Immature natural killer cell (primary cell): Measurements from ENCODE around the gene SLC46A1. TPM values are rescaled to one million over a fixed set of nuclear protein-coding genes. Genes with fewer than 3 reads are reported as not detected.

Experiments
- DNase-seq, 3 donors: peaks; one replicate each; pipeline ENCODE4 v3.0.0; 2022; ENCODE audit warnings: mixed read lengths in 1 of 3
- H3K27ac Mint-ChIP-seq, 6 donors: one replicate each; pipeline ENCODE4 v1.8.0; 2020; ENCODE audit warnings: mixed read lengths in 6 of 6, mild to moderate bottlenecking in 5 of 6, inconsistent platforms in 4 of 6, moderate library complexity in 3 of 6
- H3K27me3 Mint-ChIP-seq, 3 donors: one replicate each; pipeline ENCODE4 v1.8.0; 2020 to 2021; ENCODE audit warnings: low read depth in 3 of 3, mild to moderate bottlenecking in 3 of 3, mixed read lengths in 3 of 3, moderate library complexity in 3 of 3, inconsistent platforms in 1 of 3
- H3K36me3 Mint-ChIP-seq, 3 donors: one replicate each; pipeline ENCODE4 v1.8.0; 2020; ENCODE audit warnings: mixed read lengths in 3 of 3, inconsistent platforms in 2 of 3, mild to moderate bottlenecking in 2 of 3
- H3K4me1 Mint-ChIP-seq, 2 donors: one replicate each; pipeline ENCODE4 v1.8.0; 2020; ENCODE audit warnings: inconsistent platforms in 2 of 2, mild to moderate bottlenecking in 2 of 2, mixed read lengths in 2 of 2, moderate library complexity in 1 of 2
- H3K4me3 Mint-ChIP-seq, 5 donors: one replicate each; pipeline ENCODE4 v1.8.0; 2020; ENCODE audit warnings: mild to moderate bottlenecking in 5 of 5, mixed read lengths in 5 of 5, inconsistent platforms in 3 of 5, moderate library complexity in 3 of 5
- H3K9me3 Mint-ChIP-seq, 6 donors: one replicate each; pipeline ENCODE4 v1.8.0; 2020; ENCODE audit warnings: mild to moderate bottlenecking in 6 of 6, mixed read lengths in 6 of 6, inconsistent platforms in 4 of 6, moderate library complexity in 3 of 6
- polyA plus RNA-seq, 3 donors: library from polyadenylated mRNA; unstranded; fragments of 300-500 nt; fragmentation: Illumina TruSeq; gene quantifications; one replicate each; pipeline ENCODE4 v1.2.3, GENCODE V29; 2021

SLC46A1 gene
- polyA plus RNA-seq, 3 donors from 2014 or later = 0.61 to 1.9 TPM; not detected in 1

DNA sequence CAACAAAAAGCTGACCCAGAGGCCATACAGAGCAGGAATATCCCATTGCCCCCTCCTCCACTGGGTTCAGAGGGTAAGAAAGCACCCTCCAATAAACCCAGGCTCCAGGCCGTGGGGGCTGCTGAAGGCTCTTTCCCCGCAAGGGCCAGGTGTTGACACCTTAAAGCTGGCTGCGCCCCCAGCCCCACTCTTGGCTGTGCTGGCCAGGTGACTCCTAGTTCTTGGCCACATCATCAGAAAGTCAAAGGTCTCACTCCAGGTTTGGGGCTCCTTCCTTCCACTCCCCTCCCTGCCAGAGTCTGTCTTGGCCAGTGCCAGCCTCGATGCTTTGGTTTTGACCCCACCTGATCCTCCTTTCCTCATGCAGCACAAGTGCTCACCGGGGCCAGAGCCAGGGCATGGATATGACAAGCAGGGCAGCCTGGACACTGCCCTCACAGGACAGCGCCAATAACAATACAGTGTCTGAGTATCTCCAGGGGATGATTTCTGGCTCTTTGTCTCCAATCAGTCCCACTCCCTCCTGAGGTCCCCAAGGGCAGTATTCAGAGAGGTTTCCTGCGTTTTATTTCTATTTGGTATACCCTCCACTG is 8.2 kb downstream of the SLC46A1 start:
- no peaks in the 10 kb centered on the region for H3K9me3 Mint-ChIP-seq
- peaks cover 6 to 16% (median 10%) of the 10 kb centered on the region in 3 donors for H3K36me3 Mint-ChIP-seq
- DNase-seq = no peak
- peak overlapping the region in 3 of 6 donors; percentile 6 to 22 (median 21) for H3K27ac Mint-ChIP-seq
- peaks cover 0 to 3% (median 2%) of the 10 kb centered on the region in 3 donors for H3K27me3 Mint-ChIP-seq
- no peaks in the 10 kb centered on the region for H3K4me1 Mint-ChIP-seq
- no peak overlapping the region for H3K4me3 Mint-ChIP-seq

DNA sequence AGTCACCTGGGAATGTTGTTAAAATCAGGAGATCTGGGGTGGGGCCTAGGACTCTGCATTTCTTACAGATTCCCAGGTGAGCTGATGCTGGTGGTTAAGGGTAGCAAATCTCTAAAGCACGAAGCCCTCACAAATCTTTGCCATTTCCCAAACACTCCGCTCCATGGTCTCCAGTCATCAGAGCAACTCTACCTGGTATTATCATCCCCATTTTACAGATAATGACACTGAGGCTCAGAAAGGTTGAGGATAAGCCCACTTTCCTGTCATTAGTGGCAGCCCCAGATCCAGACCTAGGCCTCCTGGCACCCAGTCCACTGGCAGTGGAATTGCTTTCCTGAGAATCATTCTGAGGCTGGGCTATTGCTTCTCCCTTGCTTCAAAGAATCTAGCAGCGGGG is 8.7 kb downstream of the SLC46A1 start:
- Mint-ChIP-seq H3K27me3 (peaks cover 0 to 3% (median 2%) of the 10 kb centered on the region in 3 donors), H3K36me3 (peaks cover 6 to 21% (median 10%) of the 10 kb centered on the region in 3 donors), H3K9me3 (no peaks in the 10 kb centered on the region), H3K4me3 (no peak overlapping the region), H3K4me1 (no peaks in the 10 kb centered on the region), H3K27ac (peak overlapping the region in 1 of 6 donors; percentile 58)
- DNase-seq = no peak

DNA sequence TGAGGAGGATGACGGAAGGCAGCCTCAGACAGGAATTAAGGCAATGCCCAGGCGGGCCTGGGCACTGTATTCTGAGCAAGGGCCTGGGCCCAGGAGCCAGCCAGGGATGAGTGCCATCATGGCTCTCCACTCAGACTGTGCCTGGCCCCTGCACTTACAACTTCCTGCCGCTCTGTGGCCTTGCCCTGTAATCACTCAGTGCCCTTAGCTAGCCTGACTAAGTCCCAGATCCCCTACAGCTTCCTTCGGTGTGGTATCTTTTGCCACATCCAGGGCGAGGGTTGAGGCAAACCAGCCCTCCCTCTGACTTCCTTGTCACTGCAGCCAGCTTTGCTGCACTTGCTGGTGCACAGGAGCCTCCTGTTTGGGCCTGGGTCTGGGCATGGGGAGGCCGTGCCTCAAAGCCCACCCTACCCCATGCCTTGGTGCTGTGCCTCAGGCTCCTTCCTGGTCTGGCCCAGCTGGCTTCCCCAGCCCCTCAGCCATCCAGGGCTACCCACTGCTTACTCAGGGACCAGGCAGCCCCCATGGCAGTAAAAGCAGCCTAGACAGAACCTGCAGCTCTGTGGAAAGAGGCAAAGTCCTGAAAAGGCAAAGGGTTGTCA is 9.3 kb downstream of the SLC46A1 start:
- no peak for DNase-seq
- H3K4me1 Mint-ChIP-seq = no peaks in the 10 kb centered on the region
- H3K9me3 Mint-ChIP-seq = no peaks in the 10 kb centered on the region
- H3K27ac Mint-ChIP-seq = no peak overlapping the region
- no peak overlapping the region for H3K4me3 Mint-ChIP-seq
- H3K36me3 Mint-ChIP-seq = peaks cover 6 to 22% (median 10%) of the 10 kb centered on the region in 3 donors
- peaks cover 0 to 3% (median 2%) of the 10 kb centered on the region in 3 donors for H3K27me3 Mint-ChIP-seq

DNA sequence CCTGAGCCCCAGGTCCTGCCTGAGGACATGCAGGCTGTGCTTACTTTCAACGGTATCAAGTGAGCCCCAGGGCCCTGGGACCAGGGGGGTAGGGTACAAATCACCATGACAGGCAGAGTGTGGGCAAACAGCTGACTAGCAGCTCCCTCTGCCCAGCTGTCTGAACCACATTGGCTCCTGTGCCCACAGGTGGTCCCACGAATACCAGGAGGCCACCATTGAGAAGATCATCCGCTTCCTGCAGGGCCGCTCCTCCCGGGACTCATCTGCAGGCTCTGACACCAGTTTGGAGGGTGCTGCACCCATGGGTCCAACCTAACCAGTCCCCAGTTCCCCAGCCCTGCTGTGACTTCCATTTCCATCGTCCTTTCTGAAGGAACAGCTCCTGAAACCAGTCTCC is 10.0 kb downstream of the SLC46A1 start:
- Mint-ChIP-seq H3K4me3 (no peak overlapping the region), H3K9me3 (no peaks in the 10 kb centered on the region), H3K4me1 (no peaks in the 10 kb centered on the region), H3K36me3 (peaks cover 10 to 26% (median 12%) of the 10 kb centered on the region in 3 donors), H3K27ac (no peak overlapping the region), H3K27me3 (peaks cover 2 to 3% (median 2%) of the 10 kb centered on the region in 3 donors)
- DNase-seq = no peak

DNA sequence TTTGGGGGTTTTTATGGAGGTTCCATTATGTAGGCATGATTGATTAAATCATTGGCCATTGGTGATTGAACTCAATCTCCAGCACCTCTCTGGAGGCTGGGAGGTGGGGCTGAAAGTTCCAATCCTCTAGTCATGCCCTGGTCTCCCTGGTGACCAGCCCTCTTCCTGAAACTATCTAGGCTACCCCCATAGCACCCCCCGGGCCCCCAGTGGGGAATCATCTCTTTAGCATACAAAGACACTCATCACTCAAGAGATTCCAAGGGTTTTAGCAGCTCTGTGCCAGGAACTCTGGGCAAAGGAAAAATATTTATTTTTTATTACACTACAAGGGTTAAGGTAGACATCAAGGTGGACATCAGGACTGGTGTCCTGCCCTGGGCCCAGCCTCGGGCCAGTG is 10.6 kb downstream of the SLC46A1 start:
- no peak overlapping the region for H3K27ac Mint-ChIP-seq
- no peak overlapping the region for H3K4me3 Mint-ChIP-seq

DNA sequence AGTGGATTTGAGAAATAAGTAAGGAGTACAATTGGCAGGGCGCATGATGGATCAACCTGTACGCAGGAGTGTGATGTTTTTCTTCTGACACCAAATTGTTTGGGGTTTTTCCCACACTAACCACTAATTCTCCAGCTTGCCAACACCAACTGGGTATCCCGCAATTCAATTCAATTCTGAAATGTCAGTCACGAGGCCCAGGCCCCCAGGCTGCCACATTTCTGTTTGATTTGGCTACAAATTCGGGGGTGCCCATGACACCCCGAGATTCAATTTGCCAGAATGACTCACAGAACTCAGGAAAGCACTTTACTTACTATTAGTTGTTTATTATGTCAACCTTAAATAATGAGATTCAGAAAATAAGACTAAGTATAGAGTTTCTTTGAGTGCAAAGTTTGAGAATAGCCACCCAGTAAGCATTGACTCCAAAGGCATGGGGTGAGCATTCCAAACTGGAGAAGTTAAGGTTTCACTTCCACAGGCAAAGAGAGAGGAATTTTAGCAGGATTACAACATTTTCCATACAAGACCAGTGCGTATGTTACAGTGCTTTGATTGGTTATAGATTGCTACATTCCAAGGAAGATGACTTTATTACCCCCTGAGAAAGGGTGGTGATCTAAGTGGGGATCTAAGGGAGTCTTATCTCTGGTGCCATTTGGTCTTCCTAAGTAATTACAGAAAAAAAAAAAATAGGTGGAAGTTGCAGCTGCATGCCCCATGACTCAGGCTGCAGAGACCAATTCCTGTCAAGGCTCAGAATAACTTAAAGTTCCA is 11.5 kb downstream of the SLC46A1 start:
- Mint-ChIP-seq H3K4me3 (no peak overlapping the region), H3K36me3 (peaks cover 15 to 40% (median 22%) of the 10 kb centered on the region in 3 donors), H3K27ac (no peak overlapping the region), H3K9me3 (peaks cover 0 to 1% (median 0%) of the 10 kb centered on the region in 6 donors), H3K27me3 (peaks cover 0 to 3% (median 2%) of the 10 kb centered on the region in 3 donors), H3K4me1 (no peaks in the 10 kb centered on the region)
- no peak for DNase-seq

More for the DNA sequence above, 10.6 kb downstream of the SLC46A1 start:
- Mint-ChIP-seq H3K36me3 (peaks cover 13 to 31% (median 14%) of the 10 kb centered on the region in 3 donors), H3K27me3 (peaks cover 1 to 3% (median 2%) of the 10 kb centered on the region in 3 donors), H3K4me1 (no peaks in the 10 kb centered on the region), H3K9me3 (no peaks in the 10 kb centered on the region)
- no peak for DNase-seq

DNA sequence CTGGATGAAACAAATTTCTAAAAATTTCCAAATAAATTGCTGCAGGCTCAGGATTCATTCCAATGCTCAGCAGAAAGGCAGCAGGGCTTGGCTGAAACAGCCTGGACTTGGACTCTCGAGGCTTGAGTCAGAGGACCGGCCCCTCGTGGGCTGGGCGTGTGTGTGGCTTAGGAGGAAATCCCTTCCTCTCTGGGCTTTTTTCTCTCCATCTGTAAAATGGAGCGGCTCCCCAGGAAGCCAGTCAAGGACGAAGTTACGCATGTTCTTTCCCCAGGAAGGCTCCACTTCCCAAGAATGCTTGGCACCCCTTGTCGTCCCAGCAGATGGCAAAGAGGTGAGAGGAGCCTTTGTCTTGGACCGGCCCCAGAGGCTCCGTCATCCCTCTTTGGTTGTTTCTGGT is 13.5 kb downstream of the SLC46A1 start:
- H3K4me1 Mint-ChIP-seq = no peaks in the 10 kb centered on the region
- H3K27ac Mint-ChIP-seq = no peak overlapping the region
- H3K36me3 Mint-ChIP-seq = peaks cover 23 to 42% (median 29%) of the 10 kb centered on the region in 3 donors
- no peak for DNase-seq
- peaks cover 0 to 2% (median 1%) of the 10 kb centered on the region in 3 donors for H3K27me3 Mint-ChIP-seq
- no peak overlapping the region for H3K4me3 Mint-ChIP-seq
- peaks cover 0 to 3% (median 0%) of the 10 kb centered on the region in 6 donors for H3K9me3 Mint-ChIP-seq

DNA sequence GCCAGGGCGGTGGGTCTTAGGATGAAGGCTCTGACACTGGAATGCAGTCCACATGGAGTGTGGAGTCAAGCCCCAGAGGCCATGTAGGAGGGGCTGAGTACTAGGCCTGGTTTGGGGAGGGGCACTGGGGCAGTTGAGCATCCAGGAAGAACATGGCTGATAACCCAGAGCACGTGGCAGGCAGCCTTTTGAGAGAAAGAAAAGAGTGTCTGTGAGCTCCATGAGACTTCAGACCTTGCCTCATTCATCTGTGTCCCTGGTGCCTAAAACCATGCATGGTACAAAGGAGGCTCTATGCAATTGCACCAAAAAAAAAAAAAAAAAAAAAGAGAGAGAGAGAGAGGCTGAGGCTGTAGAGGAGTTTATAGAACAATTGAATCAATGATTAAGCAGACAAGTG is 14.6 kb downstream of the SLC46A1 start:
- H3K27me3 Mint-ChIP-seq = peaks cover 0 to 2% (median 1%) of the 10 kb centered on the region in 3 donors
- DNase-seq = no peak
- H3K36me3 Mint-ChIP-seq = peaks cover 20 to 39% (median 29%) of the 10 kb centered on the region in 3 donors
- H3K27ac Mint-ChIP-seq = no peak overlapping the region
- peaks cover 0 to under 1% of the 10 kb centered on the region in 2 donors for H3K4me1 Mint-ChIP-seq
- H3K4me3 Mint-ChIP-seq = no peak overlapping the region
- peaks cover 0 to 3% (median 0%) of the 10 kb centered on the region in 6 donors for H3K9me3 Mint-ChIP-seq

DNA sequence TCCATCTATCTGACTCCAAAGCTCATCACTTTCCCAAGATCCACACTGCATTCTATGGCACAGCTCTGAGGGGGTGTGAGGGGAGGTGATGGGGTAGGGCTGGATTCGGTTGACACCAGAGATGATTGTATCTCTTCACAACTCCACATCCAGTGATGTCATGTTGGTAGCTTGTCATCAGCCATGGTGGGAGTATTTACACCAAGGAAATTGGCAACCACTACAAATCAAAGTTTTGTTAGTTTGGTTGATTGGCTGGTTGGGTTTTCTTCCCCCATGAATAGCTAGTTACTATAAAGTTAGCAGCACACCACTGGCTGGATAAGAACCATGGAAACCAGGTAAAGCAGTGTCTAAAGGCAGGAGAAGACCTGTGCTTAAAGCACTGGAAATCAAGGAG is 15.0 kb downstream of the SLC46A1 start:
- H3K4me3 Mint-ChIP-seq = no peak overlapping the region

DNA sequence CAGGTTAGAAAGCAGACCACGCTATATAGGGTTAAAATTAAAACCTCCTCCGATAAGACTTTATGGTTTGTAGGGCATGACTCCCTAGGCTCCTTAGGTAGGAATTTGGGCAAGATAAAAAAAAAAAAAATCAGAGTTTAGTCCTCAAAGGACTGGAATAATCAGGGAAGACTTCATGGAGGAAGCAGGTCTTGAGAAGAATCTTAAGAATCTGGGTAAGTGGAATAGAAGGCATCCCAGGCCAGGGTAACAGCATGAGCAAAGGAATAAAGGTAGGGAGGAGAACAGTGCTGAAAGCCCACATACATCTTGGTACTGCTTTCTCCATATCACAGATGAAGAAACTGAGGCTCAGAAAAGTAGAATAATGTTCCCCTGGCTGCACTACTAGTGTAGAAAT is 15.4 kb downstream of the SLC46A1 start:
- H3K36me3 Mint-ChIP-seq = peaks cover 20 to 39% (median 29%) of the 10 kb centered on the region in 3 donors
- H3K4me1 Mint-ChIP-seq = peaks cover under 1 to 9% of the 10 kb centered on the region in 2 donors
- no peak overlapping the region for H3K4me3 Mint-ChIP-seq
- no peak for DNase-seq
- H3K9me3 Mint-ChIP-seq = peaks cover 0 to 3% (median 0%) of the 10 kb centered on the region in 6 donors
- H3K27ac Mint-ChIP-seq = no peak overlapping the region
- peaks cover 0 to 2% (median 1%) of the 10 kb centered on the region in 3 donors for H3K27me3 Mint-ChIP-seq

More for the DNA sequence above, 15.0 kb downstream of the SLC46A1 start:
- peaks cover 0 to 5% of the 10 kb centered on the region in 2 donors for H3K4me1 Mint-ChIP-seq
- H3K9me3 Mint-ChIP-seq = peaks cover 0 to 3% (median 0%) of the 10 kb centered on the region in 6 donors
- no peak overlapping the region for H3K27ac Mint-ChIP-seq
- no peak for DNase-seq
- peaks cover 20 to 39% (median 29%) of the 10 kb centered on the region in 3 donors for H3K36me3 Mint-ChIP-seq
- H3K27me3 Mint-ChIP-seq = peaks cover 0 to 2% (median 1%) of the 10 kb centered on the region in 3 donors

DNA sequence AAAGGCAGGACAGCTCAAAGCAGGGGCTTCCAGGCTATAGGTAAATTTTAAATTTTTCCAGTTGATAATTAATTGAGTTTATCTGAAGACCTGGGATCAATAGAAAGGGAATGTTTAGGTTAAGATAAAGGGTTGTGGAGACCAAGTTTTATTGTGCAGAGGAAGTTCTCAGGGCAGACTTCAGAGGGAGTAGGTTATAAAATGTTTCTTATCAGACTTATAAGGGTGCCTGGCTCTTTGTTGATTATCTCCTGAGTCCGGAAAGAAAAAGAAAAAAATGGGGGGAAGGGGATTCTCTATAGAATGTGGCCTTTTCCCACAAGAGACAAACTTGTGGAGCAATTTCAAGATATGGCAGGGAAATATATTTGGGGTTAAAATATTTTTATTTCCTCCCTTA is 15.9 kb downstream of the SLC46A1 start:
- Mint-ChIP-seq H3K4me3 (no peak overlapping the region), H3K4me1 (peaks cover 4 to 13% of the 10 kb centered on the region in 2 donors), H3K27me3 (peaks cover 0 to 2% (median 1%) of the 10 kb centered on the region in 3 donors), H3K9me3 (peaks cover 0 to 3% (median 0%) of the 10 kb centered on the region in 6 donors), H3K36me3 (peaks cover 20 to 39% (median 29%) of the 10 kb centered on the region in 3 donors), H3K27ac (no peak overlapping the region)
- DNase-seq = no peak

DNA sequence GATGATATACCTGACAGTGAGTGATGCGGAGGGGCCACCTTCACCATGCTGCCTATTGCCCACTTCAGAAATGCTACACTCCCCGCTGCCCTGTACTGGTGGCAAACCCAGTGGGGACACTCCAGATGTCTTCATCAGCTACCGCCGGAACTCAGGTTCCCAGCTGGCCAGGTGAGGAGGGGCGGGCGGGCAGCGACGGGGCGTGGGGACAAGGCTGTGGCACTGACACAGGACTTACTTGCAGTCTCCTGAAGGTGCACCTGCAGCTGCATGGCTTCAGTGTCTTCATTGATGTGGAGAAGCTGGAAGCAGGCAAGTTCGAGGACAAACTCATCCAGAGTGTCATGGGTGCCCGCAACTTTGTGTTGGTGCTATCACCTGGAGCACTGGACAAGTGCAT is 17.9 kb downstream of the SLC46A1 start:
- Mint-ChIP-seq H3K27me3 (peaks cover 0 to 6% (median 0%) of the 10 kb centered on the region in 3 donors), H3K9me3 (peaks cover 0 to 3% (median 0%) of the 10 kb centered on the region in 6 donors), H3K4me1 (peaks cover 20 to 27% of the 10 kb centered on the region in 2 donors), H3K36me3 (peaks cover 13 to 32% (median 22%) of the 10 kb centered on the region in 3 donors), H3K27ac (no peak overlapping the region), H3K4me3 (no peak overlapping the region)
- DNase-seq = no peak

DNA sequence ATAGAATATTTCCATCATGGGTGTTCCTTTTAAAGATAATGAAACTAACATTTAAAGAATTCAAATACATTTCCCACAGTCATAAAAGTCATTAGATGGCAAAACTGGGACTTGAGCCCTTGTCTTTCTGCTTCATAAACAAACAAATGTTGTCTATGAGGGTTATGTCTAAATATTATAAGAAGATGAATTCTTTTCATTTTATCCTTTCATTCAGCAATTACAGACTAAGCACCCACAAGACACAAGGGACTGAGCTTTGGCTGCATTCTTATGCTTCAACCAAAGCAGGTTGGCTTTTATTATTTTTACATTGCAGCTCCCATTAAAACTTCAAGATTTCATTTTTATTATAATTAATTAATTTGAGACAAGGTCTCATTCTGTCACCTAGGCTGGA is 19.6 kb downstream of the SLC46A1 start:
- peaks cover 22 to 33% of the 10 kb centered on the region in 2 donors for H3K4me1 Mint-ChIP-seq
- H3K4me3 Mint-ChIP-seq = peak overlapping the region in 3 of 5 donors; percentile 33 to 93 (median 38)
- H3K9me3 Mint-ChIP-seq = peaks cover 0 to 3% (median 0%) of the 10 kb centered on the region in 6 donors
- peaks cover 13 to 25% (median 20%) of the 10 kb centered on the region in 3 donors for H3K36me3 Mint-ChIP-seq
- DNase-seq = no peak
- peaks cover 0 to 8% (median 0%) of the 10 kb centered on the region in 3 donors for H3K27me3 Mint-ChIP-seq
- H3K27ac Mint-ChIP-seq = peak overlapping the region in 1 of 6 donors; percentile 31
